Astrocyte of the spinal cord (primary cell): Measurements from ENCODE around the gene USP17L5.
"Not testable (repeated sequence)": the region's sequence is repeated elsewhere in the genome, so short reads cannot be mapped to it uniquely, and the experiment has no call there.

Experiments
- DNase-seq: peaks from one replicate; pipeline ENCODE4 v3.0.0; 2011; ENCODE audit warnings: low read depth, low spot score
- H3K4me3 ChIP-seq: 2 replicates; pipeline ENCODE4 v1.5.1; 2011; ENCODE audit warnings: low read depth, mild to moderate bottlenecking, low read length, moderate library complexity
- CTCF ChIP-seq: IDR thresholded peaks from 2 replicates; pipeline ENCODE4 v1.5.1; 2012; ENCODE audit warnings: low read depth, mild to moderate bottlenecking, low read length, inconsistent platforms
- in situ Hi-C: cut with HindIII; loops from 2 replicates; pipeline ENCODE4 v1.10.0; 2017; ENCODE audit warnings: low sequenced_read_pairs

The USP17L5 gene

DNA sequence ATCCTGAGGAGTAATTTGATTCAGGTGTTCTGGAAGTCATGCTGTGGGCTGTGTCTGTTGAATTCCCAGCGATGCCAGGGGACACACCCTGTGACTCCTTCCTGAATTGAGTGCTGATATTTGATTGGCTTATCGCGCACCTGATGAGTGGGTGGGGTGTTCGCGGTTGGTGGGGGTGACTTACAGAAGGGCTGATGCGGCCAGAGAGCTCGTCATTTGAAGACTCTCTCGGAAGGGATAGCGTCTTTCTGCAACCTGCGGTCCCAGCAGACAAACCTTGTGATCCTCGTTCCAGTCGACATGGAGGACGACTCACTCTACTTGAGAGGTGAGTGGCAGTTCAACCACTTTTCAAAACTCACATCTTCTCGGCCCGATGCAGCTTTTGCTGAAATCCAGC, at the start of gene USP17L5:
USP17L5 (plus strand) TSS at position 301 of the 400 bp plus-strand sequence; CDS start at position 301, 0 bp downstream.
- DNase-seq, in situ Hi-C loops: not testable (repeated sequence)

GRCh38 chr4:9324191-9324590, 15.0 kb upstream of the USP17L5 start:
- in situ Hi-C loops, DNase-seq, H3K4me3 ChIP-seq: not testable (repeated sequence)

More for the DNA sequence above, at the start of gene USP17L5:
- H3K4me3 ChIP-seq, result not testable (repeated sequence)

- DNase-seq, in situ Hi-C loops, H3K4me3 ChIP-seq: not testable (repeated sequence)
Measured at GRCh38 chr4:9324865-9325264, 14.3 kb upstream of the USP17L5 start, which contains the start of gene USP17L24. TSS of gene USP17L24 (plus strand) at chr4:9325165. CDS start at chr4:9325165, 0 bp downstream.

DNA sequence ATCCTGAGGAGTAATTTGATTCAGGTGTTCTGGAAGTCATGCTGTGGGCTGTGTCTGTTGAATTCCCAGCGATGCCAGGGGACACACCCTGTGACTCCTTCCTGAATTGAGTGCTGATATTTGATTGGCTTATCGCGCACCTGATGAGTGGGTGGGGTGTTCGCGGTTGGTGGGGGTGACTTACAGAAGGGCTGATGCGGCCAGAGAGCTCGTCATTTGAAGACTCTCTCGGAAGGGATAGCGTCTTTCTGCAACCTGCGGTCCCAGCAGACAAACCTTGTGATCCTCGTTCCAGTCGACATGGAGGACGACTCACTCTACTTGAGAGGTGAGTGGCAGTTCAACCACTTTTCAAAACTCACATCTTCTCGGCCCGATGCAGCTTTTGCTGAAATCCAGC, 9.6 kb upstream of the USP17L5 start, which contains the start of gene USP17L25:
USP17L25 (plus strand) TSS at position 301 of the 400 bp plus-strand sequence; CDS start at position 301, 0 bp downstream.
- H3K4me3 ChIP-seq, DNase-seq, in situ Hi-C loops: not testable (repeated sequence)

- H3K4me3 ChIP-seq, in situ Hi-C loops, DNase-seq: not testable (repeated sequence)
Measured at GRCh38 chr4:9334358-9334757, 4.8 kb upstream of the USP17L5 start, which contains the start of gene USP17L26. TSS of gene USP17L26 (plus strand) at chr4:9334658. CDS start at chr4:9334658, 0 bp downstream.

GRCh38 chr4:9343848-9344247, 4.6 kb downstream of the USP17L5 start, which contains the start of gene USP17L27:
TSS of gene USP17L27 (plus strand) at chr4:9344148. CDS start at chr4:9344148, 0 bp downstream.
- in situ Hi-C loops, DNase-seq: not testable (repeated sequence)

GRCh38 chr4:9348593-9348992, 9.4 kb downstream of the USP17L5 start, which contains the start of gene USP17L28:
TSS of gene USP17L28 (plus strand) at chr4:9348893. CDS start at chr4:9348893, 0 bp downstream.
- H3K4me3 ChIP-seq, DNase-seq, in situ Hi-C loops: not testable (repeated sequence)

More at GRCh38 chr4:9343848-9344247, 4.6 kb downstream of the USP17L5 start, which contains the start of gene USP17L27:
- H3K4me3 ChIP-seq, result not testable (repeated sequence)

- in situ Hi-C loops, DNase-seq, H3K4me3 ChIP-seq: not testable (repeated sequence)
Measured at GRCh38 chr4:9350866-9351265, 11.7 kb downstream of the USP17L5 start.

GRCh38 chr4:9353338-9353737, 14.1 kb downstream of the USP17L5 start, which contains the start of gene USP17L29:
TSS of gene USP17L29 (plus strand) at chr4:9353638. CDS start at chr4:9353638, 0 bp downstream.
- DNase-seq, H3K4me3 ChIP-seq, in situ Hi-C loops: not testable (repeated sequence)

- in situ Hi-C loops, DNase-seq: not testable (repeated sequence)
Measured at GRCh38 chr4:9362829-9363228, 23.6 kb downstream of the USP17L5 start, which contains the start of gene USP17L30. TSS of gene USP17L30 (plus strand) at chr4:9363129. CDS start at chr4:9363129, 0 bp downstream.

DNA sequence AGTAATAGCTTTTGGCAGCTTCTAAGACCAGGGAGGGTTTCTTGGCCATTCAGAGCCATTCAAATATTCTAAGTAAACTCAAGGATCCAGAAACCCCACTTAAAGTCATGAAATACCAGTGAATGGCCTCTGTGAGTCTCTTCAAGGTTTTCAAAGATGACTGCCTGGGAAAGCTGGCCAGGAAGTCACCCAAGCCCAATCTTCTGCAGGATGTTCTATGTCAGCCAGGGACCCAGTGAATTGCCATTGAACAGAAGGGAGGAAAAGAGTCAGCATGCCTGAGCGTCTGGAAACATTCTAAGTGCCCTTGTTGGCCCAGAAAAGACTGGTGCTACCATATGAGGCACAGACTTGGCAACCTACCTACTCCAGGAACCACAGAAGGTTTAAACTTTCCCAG, 40.7 kb downstream of the USP17L5 start:
- DNase-seq, H3K4me3 ChIP-seq, in situ Hi-C loops: not testable (repeated sequence)

More at GRCh38 chr4:9362829-9363228, 23.6 kb downstream of the USP17L5 start, which contains the start of gene USP17L30:
- H3K4me3 ChIP-seq, result not testable (repeated sequence)

DNA sequence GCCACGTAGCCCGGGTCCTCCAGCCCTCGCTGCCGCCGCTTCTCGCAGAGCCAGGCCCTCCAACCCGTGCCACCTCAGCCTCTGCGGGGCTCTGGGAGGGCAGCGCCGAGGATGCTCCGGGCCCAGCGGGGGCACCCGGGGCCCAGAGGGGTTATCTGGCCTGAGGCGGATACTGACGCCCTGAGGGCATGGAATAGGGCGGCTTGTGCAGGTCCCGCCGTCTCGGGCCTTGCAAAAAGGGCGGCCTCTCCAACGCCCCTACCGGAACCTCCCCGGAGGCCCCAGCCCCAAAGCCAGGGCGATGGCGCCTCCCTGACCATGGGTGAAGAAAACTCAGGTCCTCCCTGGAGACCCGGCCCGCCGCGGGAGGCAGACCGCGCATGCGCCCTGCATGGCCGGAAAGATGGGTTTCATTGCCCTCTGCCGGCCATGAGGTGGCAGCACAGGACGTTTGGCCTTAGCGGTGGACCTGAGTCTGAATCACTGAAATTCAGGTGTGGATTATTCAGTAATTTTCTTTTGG, 41.9 kb downstream of the USP17L5 start:
- H3K4me3 ChIP-seq, DNase-seq, in situ Hi-C loops: not testable (repeated sequence)

DNA sequence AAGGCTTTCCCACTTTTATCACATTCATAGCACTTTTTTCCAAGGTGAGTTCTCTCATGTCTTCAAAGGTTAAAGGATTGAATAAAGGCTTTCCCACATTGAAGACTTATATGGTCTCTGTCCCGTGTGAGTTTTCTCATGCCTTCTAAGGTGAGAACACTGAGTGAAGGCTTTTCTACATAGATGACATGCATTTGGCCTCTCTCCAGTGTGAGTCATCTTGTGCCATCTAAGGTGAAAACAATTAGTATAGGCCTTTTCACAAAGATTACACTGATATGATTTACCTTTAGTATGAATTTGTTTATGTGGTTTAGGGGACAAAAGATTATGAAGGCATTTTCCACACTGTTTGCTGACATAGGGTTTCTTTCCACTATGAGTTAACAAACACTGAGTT, 44.9 kb downstream of the USP17L5 start:
- H3K4me3 ChIP-seq, result no peak overlapping the region
- DNase-seq, result no peak
- in situ Hi-C loops, result no loop called here
- TF ChIP-seq CTCF, result no peak

DNA sequence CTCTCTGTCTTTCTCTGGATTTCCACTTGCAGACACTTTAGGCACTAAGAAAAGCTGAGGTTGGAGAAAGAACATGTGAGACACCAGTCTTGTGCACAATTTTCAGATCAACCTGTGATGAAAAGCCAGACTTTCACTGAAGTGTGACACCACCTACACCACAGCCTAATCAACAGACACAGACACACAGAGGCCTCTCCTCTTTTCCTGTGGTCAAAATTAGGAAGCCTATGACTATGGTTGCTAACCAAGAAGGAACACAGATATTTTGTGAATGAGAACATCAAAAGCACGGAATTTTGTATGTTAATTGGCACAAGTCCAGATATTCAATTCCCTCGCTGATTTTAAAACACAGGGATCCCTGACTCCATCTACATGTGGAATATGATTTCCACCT, 49.8 kb downstream of the USP17L5 start:
- DNase-seq, in situ Hi-C loops, H3K4me3 ChIP-seq: not testable (repeated sequence)
